Lower leg skin (tissue), 4 donors: Measurements from ENCODE around the gene ALCAM. TPM values are rescaled to one million over a fixed set of nuclear protein-coding genes. Genes with fewer than 3 reads are reported as not detected.

ENCODE experiments used
- DNase-seq, 2 donors: peaks; one replicate each; pipeline ENCODE4 v3.0.0-alpha.2; 2019; ENCODE audit warnings: low spot score in 2 of 2
- H3K4me3 ChIP-seq: fragments of 200-600 bp; sonication (generic); 2 replicates; pipeline ENCODE4 v1.5.1; 2017; ENCODE audit warnings: mild to moderate bottlenecking, low read depth; ENCODE audit not compliant: poor library complexity, severe bottlenecking
- POLR2A ChIP-seq, 2 donors: fragments of 450-650 bp; IDR thresholded peaks; one replicate each; pipeline ENCODE4 v1.6.1; 2016 to 2017; ENCODE audit warnings: antibody characterized with exemption in 2 of 2, mild to moderate bottlenecking in 1 of 2, moderate library complexity in 1 of 2
- WGBS, 2 donors: methylation state at CpG; one replicate each; pipeline ENCODE4 v1.1.5; 2018; 5-methylcytosine and 5-hydroxymethylcytosine counted together
- intact Hi-C: fragments of 100-400 bp; cut with DNase I; formaldehyde crosslinking; loops from one replicate; pipeline ENCODE4 v1.15.0; 2023; ENCODE audit warnings: low total_unique reads
- total RNA-seq, 4 donors: library from RNA; depleted of rRNA; stranded (reverse); fragments of >200 nt; gene quantifications; one replicate each; pipeline ENCODE4 v1.1.0, GENCODE V29; 2016
- TF ChIP-seq, protein P1 (sequence below), 3 donors: fragments of 450-650 bp; IDR thresholded peaks; one replicate each; pipeline ENCODE4 v1.5.1; 2016; ENCODE audit warnings: antibody characterized with exemption in 3 of 3, mild to moderate bottlenecking in 3 of 3, moderate library complexity in 2 of 3

Gene ALCAM
- total RNA-seq, 4 donors from 2014 or later = 21.2 to 58.0 (median 31.1) TPM

DNA sequence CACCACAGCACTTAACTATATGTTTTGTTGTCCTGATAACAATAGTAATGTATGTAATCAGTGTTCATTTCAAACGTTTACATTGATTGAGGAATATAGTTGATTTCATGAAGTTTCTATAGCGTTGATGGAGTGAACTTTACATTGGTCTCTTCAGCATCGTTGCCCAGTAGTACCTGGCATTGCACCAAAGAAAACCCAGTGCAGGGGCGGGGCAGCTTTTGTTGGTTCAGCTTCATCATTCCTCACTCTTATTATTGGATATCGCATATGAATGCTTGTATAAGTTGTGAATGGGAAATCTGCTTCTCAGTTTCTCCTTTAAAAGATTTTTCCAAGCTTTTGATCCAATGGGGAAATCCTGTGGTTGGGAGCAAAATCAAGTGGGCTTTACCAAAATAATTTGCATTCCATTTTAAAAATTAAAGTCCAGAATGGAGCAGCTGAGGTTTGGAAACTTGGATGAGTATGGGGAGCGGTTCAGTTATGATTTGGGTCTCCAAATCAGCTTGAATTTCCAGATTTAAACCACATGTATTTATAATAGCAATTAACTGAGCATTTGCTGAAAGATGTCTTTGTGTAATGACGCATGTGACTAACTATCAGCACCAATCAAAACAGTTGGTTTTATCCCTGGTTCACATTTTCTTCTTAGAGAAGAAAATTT, 213.7 kb downstream of the ALCAM start:
- DNase-seq = no peak
- TF ChIP-seq POLR2A (IDR thresholded peaks at IDR 0.05) = no peak
- TF ChIP-seq, protein P1, sequence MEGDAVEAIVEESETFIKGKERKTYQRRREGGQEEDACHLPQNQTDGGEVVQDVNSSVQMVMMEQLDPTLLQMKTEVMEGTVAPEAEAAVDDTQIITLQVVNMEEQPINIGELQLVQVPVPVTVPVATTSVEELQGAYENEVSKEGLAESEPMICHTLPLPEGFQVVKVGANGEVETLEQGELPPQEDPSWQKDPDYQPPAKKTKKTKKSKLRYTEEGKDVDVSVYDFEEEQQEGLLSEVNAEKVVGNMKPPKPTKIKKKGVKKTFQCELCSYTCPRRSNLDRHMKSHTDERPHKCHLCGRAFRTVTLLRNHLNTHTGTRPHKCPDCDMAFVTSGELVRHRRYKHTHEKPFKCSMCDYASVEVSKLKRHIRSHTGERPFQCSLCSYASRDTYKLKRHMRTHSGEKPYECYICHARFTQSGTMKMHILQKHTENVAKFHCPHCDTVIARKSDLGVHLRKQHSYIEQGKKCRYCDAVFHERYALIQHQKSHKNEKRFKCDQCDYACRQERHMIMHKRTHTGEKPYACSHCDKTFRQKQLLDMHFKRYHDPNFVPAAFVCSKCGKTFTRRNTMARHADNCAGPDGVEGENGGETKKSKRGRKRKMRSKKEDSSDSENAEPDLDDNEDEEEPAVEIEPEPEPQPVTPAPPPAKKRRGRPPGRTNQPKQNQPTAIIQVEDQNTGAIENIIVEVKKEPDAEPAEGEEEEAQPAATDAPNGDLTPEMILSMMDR (IDR thresholded peaks at IDR 0.05) = no peak
- no peak overlapping the region for H3K4me3 ChIP-seq
- WGBS, 2 donors = 67 to 70% methylated on average over 7 of the region's 7 CpGs
- intact Hi-C loops = no loop called here

DNA sequence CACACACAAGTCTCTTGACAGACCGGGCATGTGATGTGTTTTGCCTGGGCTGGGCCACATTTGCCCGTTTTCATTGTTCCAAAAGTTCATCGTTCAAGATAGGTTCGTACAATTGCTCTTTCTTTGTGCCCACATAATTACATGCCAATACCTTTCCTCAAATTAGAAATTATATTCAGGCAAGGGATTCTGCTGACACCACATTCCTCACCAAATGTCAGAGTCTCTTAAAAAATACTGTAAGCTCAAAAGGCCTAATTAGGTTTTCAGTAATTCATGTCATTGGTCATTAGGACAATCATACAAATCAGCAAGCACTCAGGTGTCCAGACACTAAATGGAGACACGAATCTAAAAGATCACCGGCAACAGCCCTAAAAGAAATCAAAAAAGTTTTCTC, 215.3 kb downstream of the ALCAM start:
- intact Hi-C loops = no loop called here
- no peak for TF ChIP-seq POLR2A (IDR thresholded peaks at IDR 0.05)
- TF ChIP-seq, protein P1 (IDR thresholded peaks at IDR 0.05) = no peak
- 87 to 88% methylated on average over 6 of the region's 6 CpGs for WGBS, 2 donors

DNA sequence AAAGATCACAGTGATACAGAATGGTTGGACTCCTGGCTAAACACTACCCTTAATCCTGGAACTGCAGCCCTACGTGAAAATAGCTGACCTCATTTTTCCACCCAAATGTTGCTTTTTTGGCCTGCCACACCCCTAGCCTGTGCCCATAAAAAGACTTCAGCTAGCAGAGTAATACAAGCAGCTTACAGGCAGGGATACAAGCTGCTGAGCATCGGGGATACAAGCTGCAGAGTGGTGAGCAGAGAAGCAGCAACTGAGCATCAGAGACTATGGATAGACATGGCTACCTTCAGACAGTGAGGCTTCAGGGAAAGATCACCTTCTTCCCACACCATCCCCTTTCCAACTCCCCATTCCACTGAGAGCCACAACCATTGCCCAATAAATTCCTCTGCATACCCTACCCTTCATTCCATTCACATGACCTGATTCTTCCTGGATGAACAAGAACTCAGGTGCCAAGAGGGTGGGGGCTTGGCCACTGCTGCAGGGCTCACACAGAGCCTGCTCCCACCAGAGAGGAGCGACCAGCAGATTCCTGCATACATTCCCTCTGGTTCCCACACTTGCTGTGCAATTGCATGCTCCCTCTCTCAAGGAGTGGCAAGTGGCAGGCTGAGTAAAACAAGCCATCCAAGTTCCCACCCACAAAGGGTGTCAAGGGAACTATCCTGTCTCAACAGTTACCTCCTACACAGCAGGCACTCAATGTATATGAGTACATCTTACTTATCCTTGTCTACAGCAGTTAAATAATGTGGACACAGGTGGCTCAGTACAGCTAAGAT, 217.5 kb downstream of the ALCAM start:
- intact Hi-C loops = no loop called here
- DNase-seq = no peak
- 82 to 84% methylated on average over 3 of the region's 3 CpGs for WGBS, 2 donors
- no peak overlapping the region for H3K4me3 ChIP-seq
- TF ChIP-seq, protein P1 (IDR thresholded peaks at IDR 0.05) = no peak
- no peak for TF ChIP-seq POLR2A (IDR thresholded peaks at IDR 0.05)

More for the DNA sequence above, 215.3 kb downstream of the ALCAM start:
- no peak overlapping the region for H3K4me3 ChIP-seq
- DNase-seq = no peak

DNA sequence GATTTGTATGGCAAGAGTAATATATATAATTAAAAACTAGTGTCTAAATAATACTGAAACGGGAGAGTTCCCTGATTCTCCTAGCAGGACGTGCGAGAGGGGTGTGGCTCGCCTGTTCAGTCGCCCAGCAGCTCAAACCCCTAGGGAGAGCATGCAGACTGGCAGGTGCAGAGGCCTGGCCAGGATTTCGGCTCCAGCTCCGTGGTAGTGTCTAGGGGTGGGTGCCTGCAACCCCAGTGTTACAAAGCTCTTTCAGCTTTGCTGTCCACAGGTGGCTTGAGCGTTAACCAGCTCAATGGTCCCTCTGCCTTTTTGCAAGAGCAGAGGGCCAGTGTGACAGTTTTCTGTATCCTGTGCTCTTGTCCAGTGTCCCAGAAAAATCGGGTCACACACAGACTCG, 226.6 kb downstream of the ALCAM start:
- 81 to 90% methylated on average over 10 of the region's 10 CpGs for WGBS, 2 donors
- intact Hi-C loops = no loop called here
- H3K4me3 ChIP-seq = no peak overlapping the region
- TF ChIP-seq, protein P1 (IDR thresholded peaks at IDR 0.05) = no peak
- TF ChIP-seq POLR2A (IDR thresholded peaks at IDR 0.05) = no peak
- no peak for DNase-seq

DNA sequence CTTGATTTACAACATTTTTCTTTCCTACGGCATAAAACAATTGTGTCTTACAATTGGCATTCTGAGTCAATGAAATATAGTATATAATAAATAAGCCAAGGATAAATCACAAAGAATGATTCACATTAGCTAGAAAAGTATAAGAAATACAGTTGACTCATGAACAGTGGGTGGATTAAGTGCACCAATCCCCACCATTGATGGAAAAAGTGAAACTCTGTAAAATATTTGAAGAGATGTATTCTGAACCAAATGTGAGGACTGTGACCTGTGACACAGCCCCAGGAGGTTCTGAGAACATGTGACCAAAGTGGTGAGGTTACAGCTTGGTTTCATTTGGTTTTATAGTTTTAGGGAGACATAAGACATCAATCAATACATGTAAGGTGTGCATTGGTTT, 227.5 kb downstream of the ALCAM start:
- no peak overlapping the region for H3K4me3 ChIP-seq
- intact Hi-C loops = no loop called here
- no peak for DNase-seq
- WGBS, 2 donors = 75 to 88% methylated on average over 1 of the region's 1 CpG
- TF ChIP-seq, protein P1 (IDR thresholded peaks at IDR 0.05) = no peak
- TF ChIP-seq POLR2A (IDR thresholded peaks at IDR 0.05) = no peak
